ENCODE data around the gene ACOT12.

Gene ACOT12

DNA sequence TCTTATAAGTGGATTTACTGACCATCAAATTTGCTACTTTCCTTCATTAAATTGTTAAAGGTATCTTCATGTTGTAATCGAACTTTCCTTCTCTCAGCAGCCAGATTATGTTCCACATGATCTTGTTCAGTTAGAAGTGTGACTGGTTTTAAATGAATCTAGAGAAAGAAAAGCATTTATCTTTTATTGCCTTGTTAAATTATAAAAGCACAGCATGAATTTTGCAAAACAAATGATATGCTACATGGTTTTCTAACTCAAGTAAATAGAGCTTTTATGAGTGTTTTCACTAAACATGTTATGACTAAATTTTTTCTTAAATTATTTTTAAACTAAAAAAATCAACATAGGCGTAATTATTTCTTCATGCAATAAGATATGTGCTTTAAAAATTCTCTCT lies 34.1 kb downstream of the ACOT12 start:
- no peak overlapping the region for H3K4me3 ChIP-seq (ENCODE audit: low read length)
- no peak for DNase-seq (ENCODE audit: low read depth)
- TF ChIP-seq, protein P1, sequence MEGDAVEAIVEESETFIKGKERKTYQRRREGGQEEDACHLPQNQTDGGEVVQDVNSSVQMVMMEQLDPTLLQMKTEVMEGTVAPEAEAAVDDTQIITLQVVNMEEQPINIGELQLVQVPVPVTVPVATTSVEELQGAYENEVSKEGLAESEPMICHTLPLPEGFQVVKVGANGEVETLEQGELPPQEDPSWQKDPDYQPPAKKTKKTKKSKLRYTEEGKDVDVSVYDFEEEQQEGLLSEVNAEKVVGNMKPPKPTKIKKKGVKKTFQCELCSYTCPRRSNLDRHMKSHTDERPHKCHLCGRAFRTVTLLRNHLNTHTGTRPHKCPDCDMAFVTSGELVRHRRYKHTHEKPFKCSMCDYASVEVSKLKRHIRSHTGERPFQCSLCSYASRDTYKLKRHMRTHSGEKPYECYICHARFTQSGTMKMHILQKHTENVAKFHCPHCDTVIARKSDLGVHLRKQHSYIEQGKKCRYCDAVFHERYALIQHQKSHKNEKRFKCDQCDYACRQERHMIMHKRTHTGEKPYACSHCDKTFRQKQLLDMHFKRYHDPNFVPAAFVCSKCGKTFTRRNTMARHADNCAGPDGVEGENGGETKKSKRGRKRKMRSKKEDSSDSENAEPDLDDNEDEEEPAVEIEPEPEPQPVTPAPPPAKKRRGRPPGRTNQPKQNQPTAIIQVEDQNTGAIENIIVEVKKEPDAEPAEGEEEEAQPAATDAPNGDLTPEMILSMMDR (conservative IDR thresholded peaks at IDR 0.05; ENCODE audit: low read length) = no peak

DNA sequence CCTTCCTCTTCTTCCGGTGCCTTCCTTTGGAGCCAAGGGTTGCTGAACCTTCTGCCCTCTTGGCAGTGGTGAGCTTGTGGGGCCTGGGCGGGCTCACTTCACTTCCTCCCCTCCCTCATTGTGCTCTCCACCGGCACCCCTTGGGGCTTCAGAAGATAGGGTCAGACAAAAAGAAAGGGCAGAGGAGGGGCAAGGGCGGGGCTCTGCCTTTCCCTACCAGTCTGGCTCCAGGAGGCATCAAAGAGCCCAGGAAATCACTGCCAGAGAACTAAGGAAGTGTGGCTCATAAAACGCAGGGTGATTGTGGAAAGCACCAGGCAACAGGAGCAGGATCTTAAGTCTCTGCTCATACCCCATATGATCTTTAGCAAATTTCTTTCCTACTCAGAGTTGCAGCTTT lies 34.8 kb downstream of the ACOT12 start:
- no peak overlapping the region for H3K4me3 ChIP-seq (ENCODE audit: low read length)
- TF ChIP-seq, protein P1 (conservative IDR thresholded peaks at IDR 0.05; ENCODE audit: low read length) = no peak
- no peak for DNase-seq (ENCODE audit: low read depth)

DNA sequence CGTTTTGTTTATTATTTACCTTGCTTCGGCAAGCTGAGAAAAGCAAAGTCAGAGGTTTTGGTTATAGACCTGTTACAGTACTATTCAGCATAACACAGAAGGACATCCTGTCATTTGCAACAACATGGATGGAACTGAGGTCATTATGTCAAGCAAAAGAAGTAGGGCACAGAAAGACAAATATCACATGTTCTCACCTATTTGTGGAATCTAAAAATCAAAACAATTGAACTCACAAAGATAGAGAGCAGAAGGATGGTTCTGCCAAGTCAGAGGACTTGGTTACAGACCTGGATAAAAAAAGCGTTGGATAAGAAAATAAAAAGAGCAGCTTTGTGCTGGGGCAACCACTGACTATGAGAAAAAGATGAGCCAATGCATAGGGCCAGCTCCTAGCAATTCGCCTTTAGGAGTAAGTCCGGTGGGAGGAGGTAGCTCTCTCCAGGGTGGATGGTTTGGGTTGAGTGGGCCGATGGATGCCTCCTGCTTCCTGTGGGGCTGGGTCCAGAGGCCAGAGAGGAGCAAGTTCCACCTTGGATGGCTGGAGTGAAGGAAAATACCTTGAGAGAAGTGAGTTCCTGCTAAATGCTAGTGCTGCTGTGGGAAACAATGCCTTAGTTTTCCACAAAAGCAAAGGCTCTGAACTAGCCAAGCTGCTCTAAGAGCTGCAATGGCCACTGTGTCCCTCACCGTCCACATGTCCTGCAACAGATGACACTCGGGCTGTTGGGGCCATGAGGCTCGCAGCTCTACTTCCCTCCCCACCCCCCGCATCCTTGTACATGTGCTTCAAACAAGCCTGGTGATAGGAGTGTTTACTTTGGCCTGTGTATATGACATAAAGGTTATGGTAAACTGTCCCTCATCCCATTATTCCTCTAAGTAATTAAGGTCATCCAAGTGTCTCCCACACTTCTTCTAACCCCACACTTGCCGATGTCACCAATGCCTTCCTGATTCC lies 38.4 kb downstream of the ACOT12 start:
- no peak overlapping the region for H3K4me3 ChIP-seq (ENCODE audit: low read length)
- DNase-seq (ENCODE audit: low read depth) = no peak
- TF ChIP-seq, protein P1 (conservative IDR thresholded peaks at IDR 0.05; ENCODE audit: low read length) = no peak

GRCh38 chr5:81354093-81354492 lies 39.8 kb downstream of the ACOT12 start:
- TF ChIP-seq, protein P1 (conservative IDR thresholded peaks at IDR 0.05; ENCODE audit: low read length) = no peak

DNA sequence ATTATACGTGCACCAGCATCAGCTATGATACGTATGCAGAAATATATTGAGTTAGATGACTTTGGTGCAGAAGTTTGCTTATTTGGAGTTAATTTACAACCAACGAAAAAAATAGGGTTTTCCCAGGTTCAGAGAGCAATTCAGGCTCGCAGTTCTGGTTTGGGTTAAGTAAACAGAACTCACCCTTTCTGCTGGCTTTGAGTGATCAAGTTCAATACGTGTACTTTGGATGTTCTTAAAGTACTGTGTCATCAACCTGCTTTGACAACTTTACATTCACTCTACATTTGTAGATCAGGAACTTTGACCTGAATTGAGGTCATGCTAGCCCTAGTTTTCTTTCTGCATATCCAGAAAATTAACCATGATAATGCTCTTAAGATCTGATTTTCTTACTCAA lies 40.7 kb downstream of the ACOT12 start:
- DNase-seq (ENCODE audit: low read depth) = no peak
- TF ChIP-seq, protein P1 (conservative IDR thresholded peaks at IDR 0.05; ENCODE audit: low read length) = no peak
- no peak overlapping the region for H3K4me3 ChIP-seq (ENCODE audit: low read length)

More at GRCh38 chr5:81354093-81354492, 39.8 kb downstream of the ACOT12 start:
- H3K4me3 ChIP-seq (ENCODE audit: low read length) = no peak overlapping the region
- no peak for DNase-seq (ENCODE audit: low read depth)

- H3K4me3 ChIP-seq (ENCODE audit: low read length) = no peak overlapping the region
- DNase-seq (ENCODE audit: low read depth) = no peak
- TF ChIP-seq, protein P1 (conservative IDR thresholded peaks at IDR 0.05; ENCODE audit: low read length) = no peak
Observed at GRCh38 chr5:81350507-81350906, 43.4 kb downstream of the ACOT12 start.

DNA sequence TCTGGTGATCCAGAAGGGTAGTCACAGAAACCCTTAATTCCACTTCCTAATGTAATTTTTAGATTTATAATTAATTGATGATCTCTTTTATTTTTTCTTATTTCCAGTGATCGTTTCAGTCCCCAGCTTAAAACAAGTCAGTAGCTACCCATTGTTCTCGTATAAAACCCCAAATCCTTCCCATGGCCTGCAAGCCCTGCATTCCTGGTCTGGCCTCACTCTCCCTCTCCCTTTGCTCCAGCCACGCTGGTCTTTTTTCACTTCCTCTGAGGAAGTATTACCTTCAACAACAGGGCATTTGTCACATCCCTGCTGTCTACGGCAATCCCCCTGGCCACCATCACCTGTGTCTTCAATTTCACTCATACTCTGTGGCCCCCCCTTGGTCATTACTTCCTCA lies 44.8 kb downstream of the ACOT12 start:
- TF ChIP-seq, protein P1 (conservative IDR thresholded peaks at IDR 0.05; ENCODE audit: low read length) = no peak
- H3K4me3 ChIP-seq (ENCODE audit: low read length) = no peak overlapping the region
- DNase-seq (ENCODE audit: low read depth) = no peak

Data from AG10803 (cell line).